Measurements from ENCODE around the gene USP10.
"Not testable (repeated sequence)": the region's sequence is repeated elsewhere in the genome, so short reads cannot be mapped to it uniquely, and the experiment has no call there.

Gene USP10

DNA sequence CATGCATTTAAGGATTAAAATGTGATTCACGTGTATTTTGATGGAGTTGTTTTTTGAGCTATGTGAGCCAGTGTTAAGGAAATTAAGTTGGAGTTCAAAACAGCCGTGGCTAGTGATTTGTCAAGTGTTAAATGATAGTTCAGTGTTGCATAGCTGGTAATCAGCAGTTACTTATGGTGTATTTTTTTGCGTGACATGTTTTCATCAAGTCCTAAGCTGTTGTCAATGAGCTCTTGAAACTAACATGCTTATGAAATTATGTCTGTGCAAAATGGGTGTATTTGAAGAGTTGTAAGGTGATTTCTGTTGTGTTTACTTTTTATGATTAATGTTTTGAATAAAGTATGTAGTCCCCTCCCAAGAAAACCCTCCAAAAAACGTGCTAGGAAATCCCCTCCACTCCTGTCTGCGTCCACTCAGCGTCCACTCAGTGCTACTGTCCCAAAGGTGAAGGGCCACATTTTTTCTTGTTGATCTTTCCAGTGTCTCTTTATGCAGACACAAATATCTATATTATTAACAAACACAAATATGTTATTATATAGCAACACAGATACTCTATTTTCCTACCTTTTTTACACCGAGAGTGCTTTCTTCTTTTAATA is 30.0 kb downstream of the USP10 start:
- DNase-seq, result no peak

GRCh38 chr16:84730406-84731106 is 30.8 kb downstream of the USP10 start:
- DNase-seq, result peak; percentile 38 to 55

DNA sequence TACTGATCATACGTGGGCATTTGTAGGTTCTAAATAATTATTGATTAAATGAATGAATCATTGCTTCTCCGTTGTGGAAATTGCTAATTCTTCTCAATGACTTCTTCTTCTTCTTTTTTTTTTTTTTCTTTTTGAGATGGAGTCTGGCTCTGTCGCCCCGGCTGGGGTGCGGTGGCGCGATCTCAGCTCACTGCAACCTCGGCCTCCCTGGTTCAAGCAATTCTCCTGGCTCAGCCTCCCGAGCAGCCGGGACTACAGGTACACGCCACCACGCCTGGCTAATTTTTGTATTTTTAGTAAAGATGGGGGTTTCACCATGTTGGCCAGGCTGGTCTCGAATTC is 32.5 kb downstream of the USP10 start:
- DNase-seq, result not testable (repeated sequence)

DNA sequence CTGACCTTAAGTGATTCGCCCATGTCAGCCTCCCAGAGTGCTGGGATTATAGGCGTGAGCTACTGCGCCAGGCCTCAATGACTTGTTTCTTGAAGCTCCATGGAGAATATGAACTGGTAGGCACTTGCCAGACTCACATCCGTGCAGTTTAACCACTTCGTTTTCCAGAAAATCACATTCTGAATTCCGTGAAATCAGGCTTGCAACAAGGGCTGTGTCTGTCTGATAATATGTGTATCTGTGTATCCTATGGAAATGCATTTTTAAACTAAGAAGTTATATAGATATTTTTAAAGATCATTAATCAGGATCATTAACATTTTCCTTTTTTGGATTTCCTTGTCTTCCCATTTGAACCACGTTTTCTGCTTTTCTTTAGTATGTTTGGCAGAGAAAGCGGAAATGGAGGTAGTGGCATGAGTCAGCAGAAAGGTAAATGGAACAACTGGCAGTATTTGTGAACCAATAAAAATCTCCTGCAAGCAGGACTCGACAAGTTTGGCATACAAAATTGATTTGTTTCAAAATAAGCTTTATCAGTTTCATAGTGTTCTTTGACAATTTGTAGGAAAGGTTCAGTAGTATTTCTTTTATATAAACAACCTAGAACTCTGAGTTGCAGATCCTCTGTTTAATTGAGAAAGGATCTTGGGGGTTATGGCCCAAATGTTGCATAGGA is 33.0 kb downstream of the USP10 start:
- no peak for DNase-seq

DNA sequence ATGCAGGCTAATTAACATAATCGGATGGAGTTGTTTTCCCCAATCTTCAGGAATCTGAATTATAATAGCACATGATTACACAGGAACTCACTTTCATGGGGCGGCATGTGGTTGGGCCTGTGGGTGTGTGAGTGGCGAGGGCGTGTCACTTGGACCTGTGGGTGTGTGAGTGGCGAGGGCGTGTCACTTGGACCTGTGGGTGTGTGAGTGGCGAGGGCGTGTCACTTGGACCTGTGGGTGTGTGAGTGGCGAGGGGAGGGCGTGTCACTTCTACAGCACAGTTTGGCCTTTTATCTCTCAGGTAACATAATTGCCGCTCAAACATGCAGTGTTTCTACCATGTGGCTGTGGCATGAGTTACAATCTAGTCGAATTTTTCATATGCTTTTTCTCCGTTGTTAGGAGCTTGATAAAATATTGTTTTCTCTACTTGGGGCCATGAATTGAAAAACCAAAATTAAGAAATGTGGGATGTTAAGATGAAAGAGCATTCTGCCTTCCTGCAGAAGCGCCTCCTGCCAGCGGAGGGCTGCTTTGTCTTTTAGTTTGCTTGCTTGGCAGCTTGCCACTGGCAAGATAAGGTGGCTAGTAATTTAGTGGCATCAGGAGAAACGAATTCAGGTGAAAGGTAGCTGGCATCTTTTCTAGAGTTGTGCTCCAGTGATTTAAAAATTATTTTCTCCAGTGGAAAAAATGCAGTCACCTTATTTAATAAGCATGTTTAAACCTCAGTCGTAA is 36.2 kb downstream of the USP10 start:
- peak; percentile 55 to 68 for DNase-seq

DNA sequence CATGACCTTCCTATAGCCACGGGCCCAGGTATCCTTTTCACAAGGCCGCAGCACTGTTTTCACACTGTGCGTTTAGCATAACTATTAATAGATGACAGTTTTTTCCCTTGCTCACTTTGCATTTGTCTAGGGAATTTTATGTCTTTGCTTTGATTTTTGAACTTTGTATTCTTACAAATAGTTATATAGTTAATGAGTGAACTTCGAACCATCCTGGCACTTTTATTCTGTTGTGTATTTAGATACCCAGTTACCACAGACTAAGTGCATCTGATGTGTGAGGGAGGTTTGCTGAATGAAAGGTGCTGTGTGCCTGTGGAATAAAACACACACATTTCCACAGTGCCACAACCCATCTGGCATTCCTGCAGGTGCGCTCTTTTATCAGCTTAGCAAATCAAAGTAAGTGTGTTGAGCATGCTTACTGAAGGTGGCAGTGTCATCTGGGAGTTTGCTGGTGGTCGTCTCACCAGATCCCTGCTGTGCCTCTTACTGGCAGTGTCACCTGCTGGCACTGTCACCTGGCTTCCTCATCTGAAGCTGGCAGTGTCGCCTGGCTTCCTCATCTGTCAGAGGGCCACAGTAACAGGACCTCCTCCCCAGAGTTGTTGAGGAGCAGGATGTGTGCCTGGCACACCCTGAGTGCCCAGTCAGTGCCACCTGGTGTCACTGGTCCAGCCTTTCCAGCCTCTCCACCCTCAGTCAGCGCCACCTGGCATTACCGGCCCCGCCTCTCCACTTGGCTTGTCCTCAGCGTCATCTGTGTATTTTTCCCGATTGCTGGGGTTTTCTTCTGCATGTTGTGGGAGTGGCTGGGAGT is 37.6 kb downstream of the USP10 start:
- no peak for DNase-seq

GRCh38 chr16:84738255-84739038 is 38.6 kb downstream of the USP10 start:
- peak; percentile 77 to 80 for DNase-seq

- DNase-seq, result peak in 1 of 2 donors; percentile 37
These were observed 39.7 kb downstream of the USP10 start for GRCh38 chr16:84739349-84740124.

- no peak for DNase-seq
These were observed 40.9 kb downstream of the USP10 start for GRCh38 chr16:84740596-84741116.

DNA sequence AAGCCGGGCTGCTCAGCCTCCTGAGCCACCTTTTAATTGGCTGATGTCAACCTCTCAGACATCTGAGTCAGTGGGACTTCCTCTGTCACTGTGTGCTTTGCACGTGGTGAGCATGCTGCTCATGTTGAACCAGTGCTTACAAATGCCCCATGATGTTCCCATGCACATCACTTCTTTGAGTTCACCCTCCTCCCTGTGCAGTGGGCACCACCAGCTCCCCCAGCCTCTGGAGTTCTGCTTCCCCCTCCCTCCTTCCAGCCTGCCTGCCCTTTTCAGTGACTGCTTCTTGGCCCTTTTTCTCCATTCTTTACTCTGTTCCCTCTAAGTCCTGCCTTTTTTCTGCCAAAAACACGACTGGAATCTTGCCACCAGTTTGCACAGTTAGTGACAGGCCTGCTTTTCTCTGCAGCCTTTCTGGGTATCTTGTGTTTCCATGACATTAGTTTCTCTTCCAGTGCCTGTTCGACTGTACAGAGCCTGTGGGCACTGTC is 41.6 kb downstream of the USP10 start:
- DNase-seq, result peak in 1 of 2 donors; percentile 23

DNA sequence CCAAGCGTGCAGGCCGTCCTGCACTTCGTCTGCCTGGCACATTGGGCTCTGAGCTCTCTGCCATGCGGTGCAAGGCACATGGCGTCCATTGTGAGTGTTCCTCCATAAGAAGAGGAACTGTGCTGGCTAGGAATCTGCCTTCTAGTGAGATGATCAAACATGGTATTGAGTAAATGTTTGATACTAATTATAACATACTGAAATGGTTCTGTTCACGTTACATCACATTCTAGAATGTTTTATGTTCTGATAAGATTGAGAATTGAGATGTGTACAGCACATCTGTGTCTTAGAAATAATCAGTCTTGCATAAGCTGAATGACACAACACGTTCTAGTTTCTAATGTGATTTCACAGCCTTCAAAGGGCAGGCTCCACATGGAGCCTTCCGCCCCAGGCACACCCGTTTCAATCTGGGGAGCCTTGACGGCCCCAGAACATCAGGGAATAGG is 42.9 kb downstream of the USP10 start:
- no peak for DNase-seq

- no peak for DNase-seq
These were observed 46.4 kb downstream of the USP10 start for GRCh38 chr16:84746231-84746630.

- DNase-seq, result no peak
These were observed 47.1 kb downstream of the USP10 start for GRCh38 chr16:84746875-84747274.

DNA sequence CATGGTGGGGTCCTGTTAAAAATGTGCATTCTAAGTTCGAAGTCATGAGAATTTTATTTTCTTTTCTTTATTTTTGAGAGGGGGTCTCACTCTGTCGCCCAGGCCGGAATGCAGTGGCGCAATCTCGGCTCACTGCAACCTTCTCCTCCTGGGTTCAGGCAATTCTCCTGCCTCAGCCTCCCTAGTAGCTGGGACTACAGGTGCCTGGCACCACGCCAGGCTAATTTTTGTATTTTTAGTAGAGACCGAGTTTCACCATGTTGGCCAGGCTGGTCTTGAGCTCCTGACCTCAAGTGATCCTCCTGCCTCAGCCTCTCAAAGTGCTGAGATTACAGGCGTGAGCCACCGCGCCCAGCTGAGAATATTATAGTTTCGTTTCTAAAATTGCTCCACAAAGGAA is 48.4 kb downstream of the USP10 start:
- DNase-seq, result not testable (repeated sequence)

GRCh38 chr16:84749072-84749471 is 49.3 kb downstream of the USP10 start:
- no peak for DNase-seq

- DNase-seq, result no peak
These were observed 50.0 kb downstream of the USP10 start for GRCh38 chr16:84749815-84750214.

GRCh38 chr16:84750575-84750974 is 50.8 kb downstream of the USP10 start:
- no peak for DNase-seq

GRCh38 chr16:84751241-84751640 is 51.4 kb downstream of the USP10 start:
- peak; percentile 37 to 50 for DNase-seq

DNA sequence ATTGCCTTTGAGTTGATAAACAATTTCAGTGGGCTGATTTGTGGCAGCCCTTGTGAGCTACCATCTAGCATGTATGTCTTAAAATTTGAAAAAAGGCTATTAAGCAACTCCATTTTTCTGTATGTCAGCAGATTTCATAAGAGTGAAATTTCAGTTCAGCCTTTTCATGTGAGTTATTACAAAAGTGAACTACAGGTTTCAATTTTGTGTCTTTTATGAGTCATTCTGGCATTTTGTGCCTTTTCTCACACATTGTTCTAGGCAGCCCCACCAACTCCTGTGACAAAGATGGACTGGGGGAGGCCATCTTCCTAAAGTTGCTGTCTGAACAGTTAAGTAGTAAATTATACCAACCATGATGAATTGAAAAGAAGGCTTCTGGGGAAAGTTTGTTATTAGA is 52.1 kb downstream of the USP10 start:
- peak in 1 of 2 donors; percentile 25 for DNase-seq

- no peak for DNase-seq
These were observed 52.8 kb downstream of the USP10 start for GRCh38 chr16:84752600-84752999.

Data from CD4-positive, alpha-beta T cell treated with Interleukin-4 for 1 hour (primary cell).